Measurements from ENCODE around the gene MOB3B.
"Not testable (repeated sequence)": the region's sequence is repeated elsewhere in the genome, so short reads cannot be mapped to it uniquely, and the experiment has no call there.

Gene MOB3B

GRCh38 chr9:27425827-27426510, 103.6 kb downstream of the MOB3B start:
- Mint-ChIP-seq H3K4me3 (no peak overlapping the region), H3K4me1 (ENCODE audit: low read depth) (no peaks in the 10 kb centered on the region), H3K27me3 (no peaks in the 10 kb centered on the region), H3K9me3 (ENCODE audit: low read depth) (no peaks in the 10 kb centered on the region), H3K36me3 (no peaks in the 10 kb centered on the region), H3K27ac (no peak overlapping the region)

- H3K9me3 Mint-ChIP-seq (ENCODE audit: low read depth): peaks cover 4% of the 10 kb centered on the region
- H3K36me3 Mint-ChIP-seq: peaks cover 6% of the 10 kb centered on the region
- no peaks in the 10 kb centered on the region for H3K27me3 Mint-ChIP-seq
- no peak overlapping the region for H3K27ac Mint-ChIP-seq
- H3K4me1 Mint-ChIP-seq (ENCODE audit: low read depth): no peaks in the 10 kb centered on the region
- no peak overlapping the region for H3K4me3 Mint-ChIP-seq
These were observed 105.5 kb downstream of the MOB3B start for GRCh38 chr9:27423915-27424710.

DNA sequence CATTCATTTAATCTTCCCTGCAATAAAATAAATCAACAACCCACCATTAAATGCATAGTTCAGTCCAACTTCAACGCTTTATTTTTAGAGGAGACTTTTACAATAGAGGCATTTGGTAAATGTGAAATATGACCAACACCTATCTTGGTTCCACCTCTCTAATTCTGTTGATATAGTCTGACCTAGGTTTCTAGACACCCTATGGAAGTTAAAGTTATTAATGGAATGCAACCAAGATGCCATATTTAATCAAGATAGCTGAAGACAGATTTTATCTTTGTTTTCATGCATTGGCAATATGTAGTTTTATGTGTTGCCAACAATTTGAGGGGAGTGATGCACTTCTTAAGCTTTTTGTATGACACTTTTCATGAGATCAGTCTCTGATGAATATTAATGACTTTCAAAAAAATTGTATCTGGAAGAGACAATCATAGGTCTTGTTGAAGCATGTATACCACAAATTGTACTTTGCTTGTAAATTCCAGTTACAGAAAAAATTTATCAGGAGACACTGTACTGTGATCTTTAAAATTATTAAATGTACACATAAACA, 107.3 kb downstream of the MOB3B start:
- Mint-ChIP-seq H3K9me3 (ENCODE audit: low read depth) (peaks cover 4% of the 10 kb centered on the region), H3K27me3 (no peaks in the 10 kb centered on the region), H3K4me1 (ENCODE audit: low read depth) (no peaks in the 10 kb centered on the region), H3K4me3 (no peak overlapping the region), H3K27ac (no peak overlapping the region), H3K36me3 (peaks cover 6% of the 10 kb centered on the region)

DNA sequence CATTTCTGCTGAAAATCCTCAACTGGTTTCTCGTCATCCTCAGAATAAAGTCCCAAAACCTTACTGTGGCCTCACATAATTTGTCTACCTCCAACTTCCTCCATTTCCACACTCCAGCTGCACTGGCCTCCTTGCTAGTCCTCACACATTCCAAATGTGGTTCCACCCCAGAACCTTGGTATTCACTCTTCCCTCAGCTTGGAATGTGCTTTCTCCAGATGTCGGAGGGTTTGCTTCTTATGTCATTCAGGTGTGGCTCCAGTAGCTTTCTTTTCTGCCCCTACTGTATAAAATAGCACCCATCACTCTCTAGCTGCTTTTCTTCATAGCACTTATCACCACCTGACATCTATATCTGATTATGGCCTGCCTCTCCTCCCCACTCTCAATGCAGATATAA, 108.0 kb downstream of the MOB3B start:
- Mint-ChIP-seq H3K4me1 (ENCODE audit: low read depth) (no peaks in the 10 kb centered on the region), H3K9me3 (ENCODE audit: low read depth) (peaks cover 4% of the 10 kb centered on the region), H3K27me3 (no peaks in the 10 kb centered on the region), H3K4me3 (no peak overlapping the region), H3K36me3 (peaks cover 6% of the 10 kb centered on the region), H3K27ac (no peak overlapping the region)

GRCh38 chr9:27419558-27419957, 110.1 kb downstream of the MOB3B start:
- not testable (repeated sequence) for H3K9me3 Mint-ChIP-seq (ENCODE audit: low read depth); H3K4me1 Mint-ChIP-seq (ENCODE audit: low read depth); H3K27ac Mint-ChIP-seq; H3K4me3 Mint-ChIP-seq; H3K27me3 Mint-ChIP-seq; H3K36me3 Mint-ChIP-seq

GRCh38 chr9:27414220-27414761, 115.3 kb downstream of the MOB3B start:
- no peaks in the 10 kb centered on the region for H3K9me3 Mint-ChIP-seq (ENCODE audit: low read depth)
- peaks cover 8% of the 10 kb centered on the region for H3K36me3 Mint-ChIP-seq
- H3K4me1 Mint-ChIP-seq (ENCODE audit: low read depth): no peaks in the 10 kb centered on the region
- no peak overlapping the region for H3K27ac Mint-ChIP-seq
- no peak overlapping the region for H3K4me3 Mint-ChIP-seq
- H3K27me3 Mint-ChIP-seq: no peaks in the 10 kb centered on the region

DNA sequence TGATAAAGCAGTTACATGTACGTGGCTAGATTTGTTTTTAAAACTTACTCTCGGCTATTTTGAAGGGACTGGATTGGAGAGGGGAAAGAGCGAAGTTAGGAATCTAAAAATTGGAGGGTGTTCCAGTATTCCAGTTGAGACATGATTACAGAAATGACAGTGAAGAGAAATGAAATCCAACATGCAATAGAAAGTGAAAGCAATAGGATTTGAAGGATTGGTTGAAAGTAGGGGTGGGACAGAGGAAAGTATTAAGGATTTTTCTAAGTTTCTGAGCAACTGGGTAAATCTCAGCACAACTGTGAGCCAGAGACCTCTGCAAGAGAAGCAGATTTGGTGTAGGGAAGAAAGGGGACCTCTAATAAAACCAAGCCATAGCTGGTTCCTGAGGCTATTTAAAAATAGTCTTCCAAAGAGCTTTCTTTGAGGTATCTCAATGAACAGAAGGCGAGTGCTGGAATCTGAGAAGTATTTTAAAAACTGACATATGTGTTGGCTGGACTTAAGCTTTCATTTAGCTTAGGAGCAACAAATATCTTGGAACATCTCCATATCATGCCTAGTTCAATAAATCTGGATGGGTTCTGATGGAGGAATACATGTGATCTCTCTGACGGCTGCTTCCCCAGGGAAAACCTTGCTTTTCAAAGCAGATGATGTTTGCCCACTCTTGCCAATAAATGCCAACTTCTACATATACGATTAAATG, 115.9 kb downstream of the MOB3B start:
- Mint-ChIP-seq H3K9me3 (ENCODE audit: low read depth) (no peaks in the 10 kb centered on the region), H3K4me1 (ENCODE audit: low read depth) (no peaks in the 10 kb centered on the region), H3K27me3 (no peaks in the 10 kb centered on the region), H3K27ac (no peak overlapping the region), H3K36me3 (peaks cover 10% of the 10 kb centered on the region), H3K4me3 (no peak overlapping the region)

- Mint-ChIP-seq H3K4me3 (no peak overlapping the region), H3K9me3 (ENCODE audit: low read depth) (no peaks in the 10 kb centered on the region), H3K27me3 (no peaks in the 10 kb centered on the region), H3K4me1 (ENCODE audit: low read depth) (no peaks in the 10 kb centered on the region), H3K27ac (no peak overlapping the region), H3K36me3 (peaks cover 10% of the 10 kb centered on the region)
These were observed 116.7 kb downstream of the MOB3B start for GRCh38 chr9:27412963-27413362.

- Mint-ChIP-seq H3K9me3 (ENCODE audit: low read depth) (no peaks in the 10 kb centered on the region), H3K4me1 (ENCODE audit: low read depth) (no peaks in the 10 kb centered on the region), H3K27ac (no peak overlapping the region), H3K27me3 (no peaks in the 10 kb centered on the region), H3K4me3 (no peak overlapping the region), H3K36me3 (peaks cover 10% of the 10 kb centered on the region)
These were observed 117.5 kb downstream of the MOB3B start for GRCh38 chr9:27412081-27412480.

GRCh38 chr9:27408482-27408881, 121.1 kb downstream of the MOB3B start:
- H3K36me3 Mint-ChIP-seq: peaks cover 11% of the 10 kb centered on the region
- no peaks in the 10 kb centered on the region for H3K27me3 Mint-ChIP-seq
- H3K27ac Mint-ChIP-seq: no peak overlapping the region
- H3K9me3 Mint-ChIP-seq (ENCODE audit: low read depth): no peaks in the 10 kb centered on the region
- H3K4me3 Mint-ChIP-seq: no peak overlapping the region
- no peaks in the 10 kb centered on the region for H3K4me1 Mint-ChIP-seq (ENCODE audit: low read depth)

- Mint-ChIP-seq H3K4me1 (ENCODE audit: low read depth) (no peaks in the 10 kb centered on the region), H3K27ac (no peak overlapping the region)
These were observed 121.6 kb downstream of the MOB3B start for GRCh38 chr9:27408001-27408400.

DNA sequence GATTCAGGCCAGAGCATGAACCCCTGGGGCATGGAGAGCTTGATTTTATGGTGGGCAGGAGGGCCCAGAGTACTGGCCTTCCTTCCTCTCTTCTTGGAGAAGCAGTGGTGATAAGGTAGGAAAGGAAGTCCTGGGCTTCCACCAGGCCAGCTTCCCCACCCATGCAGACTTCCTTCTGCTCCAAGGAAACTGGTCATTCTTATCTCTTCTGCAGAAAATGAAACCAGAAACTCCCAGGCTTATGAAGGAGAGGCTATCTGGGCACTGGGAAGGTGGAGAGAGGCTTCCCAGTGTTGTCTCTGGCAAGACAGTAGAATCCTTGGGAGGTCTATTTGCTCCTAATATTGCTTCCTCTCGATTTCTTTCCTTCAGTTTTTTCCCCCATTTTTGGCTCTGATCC, 122.1 kb downstream of the MOB3B start:
- Mint-ChIP-seq H3K36me3 (peaks cover 7% of the 10 kb centered on the region), H3K4me3 (no peak overlapping the region), H3K27me3 (no peaks in the 10 kb centered on the region), H3K4me1 (ENCODE audit: low read depth) (no peaks in the 10 kb centered on the region), H3K9me3 (ENCODE audit: low read depth) (no peaks in the 10 kb centered on the region), H3K27ac (no peak overlapping the region)

More at GRCh38 chr9:27408001-27408400, 121.6 kb downstream of the MOB3B start:
- H3K9me3 Mint-ChIP-seq (ENCODE audit: low read depth): no peaks in the 10 kb centered on the region
- no peaks in the 10 kb centered on the region for H3K27me3 Mint-ChIP-seq
- no peak overlapping the region for H3K4me3 Mint-ChIP-seq
- H3K36me3 Mint-ChIP-seq: peaks cover 10% of the 10 kb centered on the region

- H3K36me3 Mint-ChIP-seq: peaks cover 7% of the 10 kb centered on the region
- H3K27ac Mint-ChIP-seq: no peak overlapping the region
- no peaks in the 10 kb centered on the region for H3K4me1 Mint-ChIP-seq (ENCODE audit: low read depth)
- no peak overlapping the region for H3K4me3 Mint-ChIP-seq
- no peaks in the 10 kb centered on the region for H3K27me3 Mint-ChIP-seq
- no peaks in the 10 kb centered on the region for H3K9me3 Mint-ChIP-seq (ENCODE audit: low read depth)
These were observed 125.0 kb downstream of the MOB3B start for GRCh38 chr9:27404661-27405060.

GRCh38 chr9:27402626-27403025, 127.0 kb downstream of the MOB3B start:
- no peaks in the 10 kb centered on the region for H3K27me3 Mint-ChIP-seq
- H3K9me3 Mint-ChIP-seq (ENCODE audit: low read depth): no peaks in the 10 kb centered on the region
- H3K4me3 Mint-ChIP-seq: no peak overlapping the region
- no peak overlapping the region for H3K27ac Mint-ChIP-seq
- no peaks in the 10 kb centered on the region for H3K4me1 Mint-ChIP-seq (ENCODE audit: low read depth)
- H3K36me3 Mint-ChIP-seq: peaks cover 4% of the 10 kb centered on the region
